Epithelial cell of proximal tubule (primary cell): ENCODE results near the gene COL4A2. TPM values are rescaled to one million over a fixed set of nuclear protein-coding genes. Genes with fewer than 3 reads are reported as not detected.
"Not testable (repeated sequence)": the region's sequence is repeated elsewhere in the genome, so short reads cannot be mapped to it uniquely, and the experiment has no call there.

Source experiments
- DNase-seq: peaks from one replicate; pipeline ENCODE4 v3.0.0-alpha.2; 2011; ENCODE audit warnings: low read depth
- H3K4me3 ChIP-seq: 2 replicates; pipeline ENCODE4 v1.5.1; 2011; ENCODE audit warnings: low read depth, mild to moderate bottlenecking, low read length
- total RNA-seq: library from RNA; depleted of rRNA; stranded (reverse); fragments of >200 nt; gene quantifications from 2 replicates; pipeline ENCODE4 v1.2.3, GENCODE V29; 2015
- TF ChIP-seq, protein P1 (sequence below): conservative IDR thresholded peaks from 2 replicates; pipeline ENCODE4 v1.5.1; 2012; ENCODE audit warnings: low read depth, mild to moderate bottlenecking, low read length

The COL4A2 gene
- total RNA-seq, 1 donor from 2014 or later, result 728 TPM

DNA sequence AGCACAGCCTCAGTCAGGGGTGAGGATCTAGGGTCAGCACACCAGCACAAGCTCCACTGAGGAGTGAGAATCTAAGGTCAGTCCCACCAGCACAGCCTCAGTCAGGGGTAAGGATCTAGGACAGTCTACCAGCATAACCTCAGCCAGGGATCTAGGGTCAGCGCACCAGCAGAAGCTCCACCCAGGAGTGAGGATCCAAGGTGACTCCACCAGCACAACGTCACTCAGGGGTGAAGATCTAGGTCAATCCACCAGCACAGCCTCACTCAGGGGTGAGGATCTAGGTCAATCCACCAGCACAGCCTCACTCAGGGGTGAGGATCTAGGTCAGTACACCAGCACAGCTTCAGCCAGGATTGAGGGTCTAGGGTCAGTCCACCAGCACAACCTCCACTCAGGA, 189.9 kb downstream of the COL4A2 start:
- TF ChIP-seq, protein P1, sequence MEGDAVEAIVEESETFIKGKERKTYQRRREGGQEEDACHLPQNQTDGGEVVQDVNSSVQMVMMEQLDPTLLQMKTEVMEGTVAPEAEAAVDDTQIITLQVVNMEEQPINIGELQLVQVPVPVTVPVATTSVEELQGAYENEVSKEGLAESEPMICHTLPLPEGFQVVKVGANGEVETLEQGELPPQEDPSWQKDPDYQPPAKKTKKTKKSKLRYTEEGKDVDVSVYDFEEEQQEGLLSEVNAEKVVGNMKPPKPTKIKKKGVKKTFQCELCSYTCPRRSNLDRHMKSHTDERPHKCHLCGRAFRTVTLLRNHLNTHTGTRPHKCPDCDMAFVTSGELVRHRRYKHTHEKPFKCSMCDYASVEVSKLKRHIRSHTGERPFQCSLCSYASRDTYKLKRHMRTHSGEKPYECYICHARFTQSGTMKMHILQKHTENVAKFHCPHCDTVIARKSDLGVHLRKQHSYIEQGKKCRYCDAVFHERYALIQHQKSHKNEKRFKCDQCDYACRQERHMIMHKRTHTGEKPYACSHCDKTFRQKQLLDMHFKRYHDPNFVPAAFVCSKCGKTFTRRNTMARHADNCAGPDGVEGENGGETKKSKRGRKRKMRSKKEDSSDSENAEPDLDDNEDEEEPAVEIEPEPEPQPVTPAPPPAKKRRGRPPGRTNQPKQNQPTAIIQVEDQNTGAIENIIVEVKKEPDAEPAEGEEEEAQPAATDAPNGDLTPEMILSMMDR, result no peak
- no peak overlapping the region for H3K4me3 ChIP-seq

DNA sequence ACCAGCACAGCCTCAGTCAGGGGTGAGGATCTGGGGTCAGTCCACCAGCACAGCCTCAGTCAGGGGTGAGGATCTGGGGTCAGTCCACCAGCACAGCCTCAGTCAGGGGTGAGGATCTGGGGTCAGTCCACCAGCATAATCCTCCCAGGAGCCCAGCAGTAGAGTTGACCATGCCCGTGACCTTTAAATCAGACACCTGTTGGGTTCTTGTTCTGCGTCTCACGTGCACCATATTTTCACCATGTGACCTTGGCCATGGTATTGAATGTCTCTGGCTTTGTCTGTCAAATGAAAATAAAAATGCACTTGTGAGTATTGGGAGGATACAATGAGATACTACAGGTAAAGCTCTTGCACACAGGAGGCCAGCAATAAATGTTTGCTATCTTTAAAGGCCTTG, 190.8 kb downstream of the COL4A2 start:
- not testable (repeated sequence) for H3K4me3 ChIP-seq, DNase-seq

More for the DNA sequence above, 189.9 kb downstream of the COL4A2 start:
- no peak for DNase-seq

DNA sequence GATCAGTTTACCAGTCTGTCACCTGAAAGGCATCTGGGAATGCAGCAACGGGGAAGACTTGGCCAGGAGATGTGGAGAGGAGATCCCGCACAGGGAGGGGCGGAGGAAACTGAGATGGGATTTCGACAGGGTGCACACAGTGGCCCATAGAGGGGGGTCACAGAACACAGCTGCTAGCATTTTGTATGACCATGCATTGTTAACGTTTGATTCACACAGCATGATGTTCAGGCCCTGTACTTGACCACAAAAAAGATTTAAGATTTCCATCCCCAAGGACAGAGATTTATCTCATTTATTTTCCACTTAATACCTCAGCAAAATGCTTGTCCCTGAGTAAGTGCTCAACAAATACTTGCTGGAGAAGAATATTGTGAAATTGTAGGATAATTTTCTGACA, 191.2 kb downstream of the COL4A2 start:
- no peak overlapping the region for H3K4me3 ChIP-seq
- no peak for DNase-seq
- TF ChIP-seq, protein P1, result no peak

DNA sequence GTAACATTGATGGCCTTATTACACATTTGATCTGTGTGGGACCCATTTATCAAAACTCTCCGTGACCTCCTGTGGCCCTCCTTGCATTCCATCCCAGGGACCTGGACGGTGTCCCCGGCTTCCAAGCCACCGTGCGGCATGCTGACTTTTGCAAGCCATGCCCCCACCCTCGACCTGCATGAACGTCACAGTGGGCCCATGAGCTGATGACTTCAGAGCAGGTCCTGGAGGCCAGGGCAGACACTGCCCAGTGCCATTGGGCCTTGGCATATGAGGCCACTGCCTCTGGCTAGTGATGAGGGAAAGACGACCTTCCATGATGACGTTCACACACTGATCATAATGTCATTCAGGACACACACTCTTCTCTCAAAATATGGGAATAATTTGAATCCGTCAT, 191.7 kb downstream of the COL4A2 start:
- DNase-seq, result no peak
- no peak overlapping the region for H3K4me3 ChIP-seq
- TF ChIP-seq, protein P1, result no peak

DNA sequence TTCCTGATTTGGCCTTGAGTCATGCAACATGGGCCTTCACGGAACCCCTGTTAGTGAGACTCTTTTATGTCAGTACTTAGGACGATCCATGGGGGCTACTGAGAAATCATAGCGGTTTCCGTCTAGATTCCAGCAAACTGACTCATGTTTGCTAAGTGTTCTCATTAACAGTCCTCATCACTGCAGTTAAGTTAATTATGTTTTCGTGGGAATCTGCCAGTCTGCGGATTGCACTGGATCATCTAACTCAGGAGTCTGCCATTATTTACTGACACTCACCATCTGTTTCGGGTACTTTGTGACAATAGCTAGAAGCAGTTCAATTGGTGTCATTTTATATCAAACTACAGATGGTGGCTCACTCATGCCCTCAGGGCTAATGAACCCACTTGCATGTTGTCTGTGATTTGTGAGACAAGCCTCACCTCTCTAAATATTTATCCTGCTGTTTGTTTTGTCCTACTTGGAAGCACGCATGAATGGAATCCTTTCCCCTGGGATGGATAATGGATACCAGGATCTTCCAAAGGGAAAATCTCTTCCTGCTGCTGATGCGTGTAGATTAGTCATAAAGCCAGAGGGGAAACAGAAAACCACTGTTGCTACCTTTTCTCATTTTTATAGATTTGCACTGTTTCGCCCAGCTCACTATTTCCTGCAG, 192.7 kb downstream of the COL4A2 start:
- TF ChIP-seq, protein P1, result no peak
- no peak for DNase-seq
- no peak overlapping the region for H3K4me3 ChIP-seq

DNA sequence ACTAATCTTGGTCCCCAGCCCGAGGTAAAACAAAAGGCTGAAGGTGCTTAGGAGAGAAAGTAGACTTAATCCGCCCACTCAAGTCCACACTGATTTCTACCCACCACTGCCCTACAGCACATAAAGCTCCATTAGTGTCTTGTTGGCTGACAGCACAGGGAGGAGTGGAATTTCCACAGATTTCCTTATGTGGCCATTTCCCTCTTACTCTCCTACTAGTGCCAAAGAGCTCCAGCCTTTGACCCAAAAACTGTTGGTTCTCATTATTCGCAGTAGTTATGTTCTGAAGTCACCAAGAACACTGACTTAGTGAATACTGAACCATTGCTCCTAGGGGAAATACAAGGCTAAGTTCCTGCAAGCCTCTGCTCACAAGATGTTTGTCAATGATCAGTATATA, 193.3 kb downstream of the COL4A2 start:
- TF ChIP-seq, protein P1, result no peak
- no peak for DNase-seq
- H3K4me3 ChIP-seq, result no peak overlapping the region

DNA sequence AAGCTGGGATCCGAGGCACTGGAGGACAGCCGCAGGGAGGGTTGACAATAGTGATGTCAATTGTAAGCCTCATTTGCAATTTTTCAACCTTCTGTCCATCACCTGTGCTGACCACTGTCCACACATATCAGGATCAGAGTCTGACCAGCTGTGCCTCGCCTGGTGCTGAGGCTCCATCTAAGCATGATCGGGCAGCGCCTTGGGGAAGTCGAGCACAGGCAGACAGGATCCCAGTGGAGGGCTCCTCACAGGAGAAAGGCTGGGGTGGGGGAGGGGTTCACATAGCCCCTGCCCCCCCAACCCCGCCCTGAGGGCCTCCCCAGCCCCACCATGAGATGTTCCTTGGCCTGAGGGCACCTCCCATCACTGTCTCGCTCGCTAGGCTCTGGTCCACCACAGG, 194.1 kb downstream of the COL4A2 start:
- H3K4me3 ChIP-seq, result no peak overlapping the region
- TF ChIP-seq, protein P1, result no peak
- no peak for DNase-seq
